ENCODE measurements around the gene TMEM51.

The TMEM51 gene

DNA sequence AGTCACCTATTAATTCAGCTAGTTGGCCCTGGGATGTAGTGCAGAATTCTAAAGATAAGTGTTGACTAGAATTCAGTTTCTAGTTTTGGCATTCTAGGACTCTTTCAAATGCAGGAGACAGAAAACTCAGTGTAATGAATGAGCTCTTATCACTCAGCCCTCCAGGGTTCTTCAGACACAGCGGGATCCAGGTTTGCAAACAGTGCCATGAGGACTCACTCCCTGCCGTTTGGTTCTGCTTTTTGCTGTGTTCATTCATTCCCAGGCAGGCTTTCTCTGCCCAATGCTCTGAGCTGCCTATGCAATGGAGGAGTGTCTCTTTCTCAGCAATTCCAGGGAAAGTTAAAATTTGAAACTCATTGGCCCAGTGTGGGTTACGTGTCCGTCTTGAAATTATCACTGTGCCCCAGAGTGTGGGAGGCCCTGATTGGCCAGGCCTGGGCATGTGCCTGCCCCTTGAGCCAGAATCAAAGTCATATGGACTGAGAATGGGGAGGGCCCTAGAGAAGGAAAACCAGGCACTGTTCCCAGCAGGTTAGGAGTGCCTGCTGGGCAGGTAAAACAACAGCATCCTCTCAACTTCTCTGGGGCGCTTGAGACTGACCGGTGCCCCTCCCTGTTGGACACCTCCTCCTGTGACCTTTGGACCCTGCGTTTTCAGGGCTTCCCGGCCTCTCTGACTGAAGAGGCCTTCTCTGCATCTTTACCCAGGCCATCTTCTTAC, 43.4 kb downstream of the TMEM51 start:
- no peak for DNase-seq (ENCODE audit: low spot score)

- no peak for DNase-seq (ENCODE audit: low spot score)
Observed at GRCh38 chr1:15197591-15198447, 44.3 kb downstream of the TMEM51 start.

- DNase-seq (ENCODE audit: low spot score), result no peak
Observed at GRCh38 chr1:15198684-15199083, 45.1 kb downstream of the TMEM51 start.

GRCh38 chr1:15201221-15201620, 47.7 kb downstream of the TMEM51 start:
- DNase-seq (ENCODE audit: low spot score), result no peak

DNA sequence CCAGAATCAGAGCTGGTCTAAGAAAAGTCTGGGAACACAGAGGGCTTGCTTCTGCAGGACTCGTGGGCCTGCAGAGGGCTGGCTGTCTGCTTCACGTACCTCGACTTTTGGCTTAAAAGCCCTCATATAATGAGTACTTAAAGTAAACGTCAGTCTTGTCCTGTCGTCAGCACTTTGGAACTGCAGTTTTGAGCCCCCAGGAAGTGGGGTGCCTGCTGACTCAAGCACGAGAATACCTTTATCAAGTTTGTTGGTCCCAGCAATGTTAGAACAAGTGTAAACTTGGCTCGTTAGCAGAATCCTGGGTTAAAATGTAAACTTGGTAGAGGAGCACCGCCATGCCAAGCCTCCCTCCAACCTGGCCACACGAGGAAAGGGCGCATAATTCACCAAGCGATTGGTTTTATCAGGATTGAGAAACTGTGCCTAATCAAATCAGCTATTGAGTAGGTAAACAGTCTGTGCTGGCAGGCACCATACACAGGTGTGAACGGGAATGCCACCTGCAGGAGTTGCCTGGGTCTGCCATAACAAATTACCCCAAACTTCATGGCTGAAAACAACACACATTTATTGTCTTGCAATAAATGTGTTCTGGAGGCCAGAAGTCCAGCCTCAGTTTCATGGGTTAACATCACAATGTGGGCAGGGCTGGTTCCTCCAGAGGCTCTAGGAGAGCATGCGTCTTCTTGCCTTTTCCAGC, 48.5 kb downstream of the TMEM51 start:
- DNase-seq (ENCODE audit: low spot score), result no peak

GRCh38 chr1:15204931-15205330, 51.4 kb downstream of the TMEM51 start:
- no peak for DNase-seq (ENCODE audit: low spot score)

- DNase-seq (ENCODE audit: low spot score), result no peak
Observed at GRCh38 chr1:15205586-15206346, 52.2 kb downstream of the TMEM51 start.

- no peak for DNase-seq (ENCODE audit: low spot score)
Observed at GRCh38 chr1:15206418-15207030, 53.0 kb downstream of the TMEM51 start.

GRCh38 chr1:15207031-15207828, 53.7 kb downstream of the TMEM51 start:
- DNase-seq (ENCODE audit: low spot score), result no peak

DNA sequence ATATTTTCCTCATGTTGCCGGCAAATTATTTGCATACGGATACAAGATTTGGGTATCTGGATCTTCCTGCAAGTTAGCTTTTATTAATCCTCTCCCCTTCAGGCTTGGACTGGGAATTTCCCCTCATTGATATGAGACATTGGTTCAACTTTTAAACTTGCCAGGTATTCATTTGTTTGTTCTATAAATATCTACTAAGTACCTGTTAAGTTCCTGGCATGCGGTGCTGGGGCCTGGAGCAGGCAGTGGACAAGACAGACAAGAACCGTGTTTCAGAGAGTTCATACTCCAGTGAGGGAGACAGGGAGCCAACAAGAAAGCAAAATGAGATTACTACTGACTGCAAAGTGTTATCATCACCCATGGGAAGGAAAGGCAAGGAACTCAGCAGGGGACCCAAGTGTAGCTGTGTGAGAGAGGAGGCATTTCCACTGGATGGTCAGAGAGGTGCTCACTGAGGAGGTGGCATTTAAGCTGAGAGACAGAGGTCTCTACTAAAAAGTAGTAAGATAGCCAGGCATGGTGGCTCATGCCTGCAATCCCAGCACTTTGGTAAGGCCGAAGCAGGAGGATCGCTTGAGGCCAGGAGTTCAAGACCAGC, 54.4 kb downstream of the TMEM51 start:
- DNase-seq (ENCODE audit: low spot score), result no peak

DNA sequence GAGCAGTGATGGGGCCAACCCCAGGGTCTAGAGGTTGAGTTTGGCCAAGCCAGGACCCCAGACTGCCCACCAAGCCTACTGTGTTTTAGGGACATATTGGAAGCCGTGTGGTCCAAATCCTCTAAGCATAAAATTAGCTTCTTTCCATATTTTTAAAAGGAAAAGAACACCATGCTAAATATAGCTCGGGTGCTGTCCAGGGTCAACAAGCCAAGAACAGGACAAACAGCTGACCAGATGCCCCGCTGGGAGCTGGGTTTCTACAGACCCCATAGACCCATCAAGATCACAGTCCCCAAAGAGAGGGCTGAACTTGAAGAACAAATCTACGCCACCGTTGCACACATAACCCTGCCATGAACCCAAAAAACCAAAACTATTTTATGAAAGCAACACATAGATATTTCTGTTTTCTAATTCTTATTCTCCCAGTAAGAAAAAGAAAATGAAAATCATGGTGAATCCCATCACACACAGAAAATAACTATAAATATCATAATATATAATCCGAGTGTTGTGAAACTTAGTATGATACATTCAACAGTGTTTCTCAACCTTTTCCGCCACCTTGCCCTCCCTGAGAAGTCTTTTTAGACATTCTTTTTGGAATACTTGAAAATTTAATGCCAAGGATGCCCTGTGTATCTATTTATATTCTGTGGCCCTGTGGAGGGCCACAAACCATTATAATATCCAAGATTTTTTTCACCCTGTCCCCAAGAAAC, 57.3 kb downstream of the TMEM51 start:
- no peak for DNase-seq (ENCODE audit: low spot score)

GRCh38 chr1:15211424-15211823, 57.9 kb downstream of the TMEM51 start:
- DNase-seq (ENCODE audit: low spot score), result no peak

DNA sequence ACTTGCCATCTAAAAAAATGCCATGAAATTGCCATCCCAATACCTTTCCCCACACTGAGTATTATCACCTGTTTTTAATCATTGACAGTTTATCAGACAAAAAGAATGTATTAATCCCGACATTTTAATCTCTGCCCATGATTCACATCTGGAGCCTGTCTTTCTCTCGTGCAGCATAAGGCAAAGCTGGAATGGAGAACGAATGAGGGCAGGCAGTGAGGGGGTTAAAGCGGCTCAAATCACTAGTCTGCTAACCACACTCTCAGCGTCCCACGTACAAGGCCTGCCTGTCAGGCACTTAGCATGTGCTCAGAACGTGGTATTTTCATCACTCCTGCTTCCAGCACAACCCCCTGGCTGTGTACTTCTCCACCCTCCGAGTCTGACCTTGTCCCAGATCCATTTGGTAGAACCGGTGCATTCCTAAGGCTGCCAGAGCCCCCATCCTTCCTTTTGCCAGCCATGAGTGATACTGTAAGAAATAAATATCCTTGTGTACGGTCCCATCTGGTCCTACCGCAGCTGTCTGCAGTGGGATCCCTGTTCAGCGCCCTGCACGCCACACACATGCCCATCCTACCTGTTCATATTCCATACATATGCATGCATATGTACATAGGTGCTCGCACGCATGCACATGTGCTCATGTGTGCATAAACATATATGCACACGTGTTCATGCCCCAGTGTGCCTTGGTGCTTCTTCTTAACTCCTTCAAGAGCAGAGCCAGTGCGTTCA, 58.8 kb downstream of the TMEM51 start:
- no peak for DNase-seq (ENCODE audit: low spot score)

- DNase-seq (ENCODE audit: low spot score), result no peak
Observed at GRCh38 chr1:15212954-15213291, 59.4 kb downstream of the TMEM51 start.

DNA sequence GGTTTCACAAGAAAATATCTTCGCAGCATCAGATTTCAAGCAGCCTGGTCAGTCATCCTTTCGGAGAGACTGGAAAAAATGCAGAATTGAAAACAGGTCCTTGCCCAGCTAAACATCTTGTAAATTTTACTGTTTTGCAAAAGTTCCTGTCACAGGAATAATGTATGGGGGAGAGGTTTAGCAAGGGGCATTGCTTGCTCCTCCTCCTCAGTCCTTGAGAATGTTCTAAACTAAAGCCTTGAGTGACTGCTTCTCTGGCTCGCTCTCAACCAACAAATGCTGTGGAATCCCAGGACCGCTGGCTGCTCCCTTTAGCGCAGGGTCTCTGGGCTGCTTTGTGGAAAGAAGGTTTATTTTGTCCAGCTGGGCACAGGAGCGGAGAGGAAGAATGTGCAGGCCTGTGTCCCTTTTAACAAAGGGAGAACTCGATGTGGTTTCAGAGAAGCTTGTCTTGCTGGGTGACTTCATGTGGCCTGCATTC, 59.8 kb downstream of the TMEM51 start:
- no peak for DNase-seq (ENCODE audit: low spot score)

- no peak for DNase-seq (ENCODE audit: low spot score)
Observed at GRCh38 chr1:15214527-15214926, 61.0 kb downstream of the TMEM51 start.

- no peak for DNase-seq (ENCODE audit: low spot score)
Observed at GRCh38 chr1:15215116-15215515, 61.6 kb downstream of the TMEM51 start.

- no peak for DNase-seq (ENCODE audit: low spot score)
Observed at GRCh38 chr1:15217654-15218053, 64.1 kb downstream of the TMEM51 start.

Data from hematopoietic multipotent progenitor cell treated with erythropoietin and hydrocortisone succinate and interleukin-3 and kit ligand, for 17 days (in vitro differentiated cells).